Pancreas (tissue), 10 donors: ENCODE results near the gene CLDN6. TPM values are rescaled to one million over a fixed set of nuclear protein-coding genes. Genes with fewer than 3 reads are reported as not detected.

ENCODE experiments used
- ATAC-seq, 4 donors: fragments of 200-7000 bp; cut with Tn5 transposase; one replicate each; pipeline versions ENCODE4 v1.8.0 to v1.9.1; 2020; ENCODE audit warnings: mild to moderate bottlenecking in 4 of 4, moderate library complexity in 4 of 4
- DNase-seq, 6 donors: peaks; one replicate each; pipeline ENCODE4 v3.0.0-alpha.2; 2020
- FAIRE-seq: peaks from 2 replicates; lab custom pipeline; 2012; peaks lifted over from hg19 to GRCh38; lab: Jason Lieb, UNC
- H3K27ac ChIP-seq, 4 donors: fragments of 200-600 bp; sonication (generic); 1 replicate in 3 of 4; 2 replicates in 1 of 4; pipeline versions ENCODE4 v1.5.0 to v1.8.0; 2020
- H3K27me3 ChIP-seq, 4 donors: fragments of 200-600 bp; one replicate each; pipeline ENCODE4 v1.8.0; 2021
- H3K36me3 ChIP-seq, 3 donors: fragments of 200-600 bp; sonication (generic) in 1 of 3; one replicate each; pipeline versions ENCODE4 v1.5.0 to v1.8.0; 2020 to 2021
- H3K4me1 ChIP-seq, 3 donors: fragments of 200-600 bp; one replicate each; pipeline ENCODE4 v1.8.0; 2021
- H3K4me3 ChIP-seq, 4 donors: fragments of 200-600 bp; sonication (generic) in 2 of 4; one replicate each; pipeline versions ENCODE4 v1.5.0 to v1.8.0; 2020 to 2021
- H3K9me3 ChIP-seq, 4 donors: fragments of 200-600 bp; one replicate each; pipeline ENCODE4 v1.8.0; 2021
- WGBS, 2 donors: extraction: QIAGEN DNeasy Blood & Tissue Kit; methylation state at CpG; one replicate each; pipeline ENCODE4 v1.1.7; 2013; 5-methylcytosine and 5-hydroxymethylcytosine counted together
- intact Hi-C, 3 donors: fragments of 100-400 bp; cut with DNase I; formaldehyde crosslinking; loops; one replicate each; pipeline versions ENCODE4 v1.11.1 to v1.14.2; 2022
- polyA plus RNA-seq, 2 donors: library from polyadenylated mRNA; stranded (reverse); fragments of 200-250 nt; gene quantifications; one replicate each; pipeline ENCODE4 v1.2.3, GENCODE V29; 2013
- total RNA-seq, 6 donors: library from RNA; stranded (reverse); fragmentation: NEBNext Ultra II Directional in 4 of 6; extraction: Animal tissue kit (Norgen Biotek cat#: 25700) in 4 of 6; gene quantifications; one replicate each; pipeline versions ENCODE4 v1.2.1 to v1.2.4, GENCODE V29; 2021 to 2023
- TF ChIP-seq, protein P1 (sequence below), 4 donors: fragments of 200-600 bp; sonication (generic) in 3 of 4; IDR thresholded peaks; one replicate each; pipeline versions ENCODE4 v1.5.0 to v1.8.0; 2021; ENCODE audit warnings: antibody characterized with exemption in 4 of 4
- donor health status: healthy with polysubstance abuse.
- donor health status: DM: no; HTN: no; CAD: no; lungs with moderate emphysema.
- donor health status: DM: no; HTN: no; CAD: no.
- donor health status: control.
- donor health status: control.
- donor health status: Bipolar disorder and iron deficiency.
- donor health status: DM: yes; HTN: yes; CAD: no.
- donor health status: DM: no; HTN: no; CAD: no.
- donor health status: DM: no; HTN: no; CAD: no.
- donor health status: DM: yes; HTN: yes; CAD: no.

Gene CLDN6
- total and polyA plus RNA-seq, 8 donors, result 0.12 to 5.1 (median 0.73) TPM

- intact Hi-C loops, result no loop called here
- WGBS, 2 donors, result 64 to 74% methylated on average over 7 of the region's 7 CpGs
- Histone ChIP-seq H3K36me3 (peaks cover 0 to 6% (median 0%) of the 10 kb centered on the region in 3 donors), H3K27me3 (no peaks in the 10 kb centered on the region), H3K4me1 (peaks cover 0 to 22% (median 3%) of the 10 kb centered on the region in 3 donors), H3K4me3 (no peak overlapping the region), H3K27ac (no peak overlapping the region), H3K9me3 (no peaks in the 10 kb centered on the region)
- ATAC-seq, result no peak
- no peak for FAIRE-seq
- TF ChIP-seq, protein P1, sequence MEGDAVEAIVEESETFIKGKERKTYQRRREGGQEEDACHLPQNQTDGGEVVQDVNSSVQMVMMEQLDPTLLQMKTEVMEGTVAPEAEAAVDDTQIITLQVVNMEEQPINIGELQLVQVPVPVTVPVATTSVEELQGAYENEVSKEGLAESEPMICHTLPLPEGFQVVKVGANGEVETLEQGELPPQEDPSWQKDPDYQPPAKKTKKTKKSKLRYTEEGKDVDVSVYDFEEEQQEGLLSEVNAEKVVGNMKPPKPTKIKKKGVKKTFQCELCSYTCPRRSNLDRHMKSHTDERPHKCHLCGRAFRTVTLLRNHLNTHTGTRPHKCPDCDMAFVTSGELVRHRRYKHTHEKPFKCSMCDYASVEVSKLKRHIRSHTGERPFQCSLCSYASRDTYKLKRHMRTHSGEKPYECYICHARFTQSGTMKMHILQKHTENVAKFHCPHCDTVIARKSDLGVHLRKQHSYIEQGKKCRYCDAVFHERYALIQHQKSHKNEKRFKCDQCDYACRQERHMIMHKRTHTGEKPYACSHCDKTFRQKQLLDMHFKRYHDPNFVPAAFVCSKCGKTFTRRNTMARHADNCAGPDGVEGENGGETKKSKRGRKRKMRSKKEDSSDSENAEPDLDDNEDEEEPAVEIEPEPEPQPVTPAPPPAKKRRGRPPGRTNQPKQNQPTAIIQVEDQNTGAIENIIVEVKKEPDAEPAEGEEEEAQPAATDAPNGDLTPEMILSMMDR (IDR thresholded peaks at IDR 0.05), result no peak
- DNase-seq, result peak in 1 of 6 donors; percentile 12
These were observed 14.6 kb upstream of the CLDN6 start for GRCh38 chr16:3032624-3033023.

- H3K36me3 ChIP-seq, result peaks cover 0 to 6% (median 5%) of the 10 kb centered on the region in 3 donors
- peak in 5 of 6 donors; percentile 9 to 84 (median 37) for DNase-seq
- no peak for FAIRE-seq
These were observed 12.5 kb upstream of the CLDN6 start for GRCh38 chr16:3030222-3031212.

DNA sequence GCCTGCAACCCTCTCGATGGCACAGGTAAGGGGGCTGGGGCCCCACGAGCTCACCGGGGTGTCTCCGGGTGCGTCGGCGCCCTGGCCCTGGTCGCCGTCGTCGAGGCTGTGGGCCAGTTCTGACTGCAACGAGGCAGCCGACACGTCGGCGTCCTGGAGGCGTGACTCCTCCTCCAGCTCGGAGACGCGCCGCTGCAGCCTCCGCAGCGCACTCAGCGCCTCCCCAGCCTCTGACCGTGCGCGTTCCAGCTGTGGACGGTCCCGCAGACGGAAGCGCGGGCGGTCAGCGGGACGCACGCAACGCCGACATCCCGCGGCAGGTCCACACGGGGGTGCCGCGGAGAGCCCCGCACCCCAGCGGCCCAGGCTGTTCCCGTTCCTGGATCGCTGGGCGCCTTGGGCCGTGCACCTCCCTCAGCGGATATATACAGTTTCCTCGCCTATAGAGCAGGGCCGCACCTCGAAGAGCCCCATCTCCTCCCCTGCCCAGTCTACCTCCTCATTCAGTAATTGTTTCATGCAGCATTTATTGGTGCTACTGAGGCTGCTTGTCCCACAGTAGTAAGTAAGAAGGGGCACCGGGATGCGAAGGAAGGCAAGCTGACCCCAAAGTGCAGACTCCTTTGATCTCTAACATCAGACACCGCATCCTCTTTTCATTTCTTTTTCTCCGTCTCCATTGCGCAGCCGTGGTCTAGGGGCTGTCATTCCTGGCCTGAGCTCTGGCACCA, 11.7 kb upstream of the CLDN6 start:
- H3K27ac ChIP-seq, result no peak overlapping the region
- 75 to 83% methylated on average over 59 of the region's 59 CpGs for WGBS, 2 donors
- FAIRE-seq (no peak), ATAC-seq (no peak), DNase-seq (peak in 5 of 6 donors; percentile 26 to 79 (median 39))
- H3K27me3 ChIP-seq, result no peaks in the 10 kb centered on the region
- H3K9me3 ChIP-seq, result no peaks in the 10 kb centered on the region
- H3K4me1 ChIP-seq, result peaks cover 0 to 20% (median 3%) of the 10 kb centered on the region in 3 donors
- intact Hi-C loops, result no loop called here
- TF ChIP-seq, protein P1 (IDR thresholded peaks at IDR 0.05), result no peak
- peaks cover 0 to 6% (median 5%) of the 10 kb centered on the region in 3 donors for H3K36me3 ChIP-seq
- no peak overlapping the region for H3K4me3 ChIP-seq

More at GRCh38 chr16:3030222-3031212, 12.5 kb upstream of the CLDN6 start:
- intact Hi-C loops, result no loop called here
- TF ChIP-seq, protein P1 (IDR thresholded peaks at IDR 0.05), result no peak
- ATAC-seq, result no peak
- Histone ChIP-seq H3K4me1 (peaks cover 0 to 20% (median 3%) of the 10 kb centered on the region in 3 donors), H3K4me3 (no peak overlapping the region), H3K27ac (no peak overlapping the region), H3K9me3 (no peaks in the 10 kb centered on the region), H3K27me3 (no peaks in the 10 kb centered on the region)
- WGBS, 2 donors, result 89 to 91% methylated on average over 31 to 33 of the region's 33 CpGs

DNA sequence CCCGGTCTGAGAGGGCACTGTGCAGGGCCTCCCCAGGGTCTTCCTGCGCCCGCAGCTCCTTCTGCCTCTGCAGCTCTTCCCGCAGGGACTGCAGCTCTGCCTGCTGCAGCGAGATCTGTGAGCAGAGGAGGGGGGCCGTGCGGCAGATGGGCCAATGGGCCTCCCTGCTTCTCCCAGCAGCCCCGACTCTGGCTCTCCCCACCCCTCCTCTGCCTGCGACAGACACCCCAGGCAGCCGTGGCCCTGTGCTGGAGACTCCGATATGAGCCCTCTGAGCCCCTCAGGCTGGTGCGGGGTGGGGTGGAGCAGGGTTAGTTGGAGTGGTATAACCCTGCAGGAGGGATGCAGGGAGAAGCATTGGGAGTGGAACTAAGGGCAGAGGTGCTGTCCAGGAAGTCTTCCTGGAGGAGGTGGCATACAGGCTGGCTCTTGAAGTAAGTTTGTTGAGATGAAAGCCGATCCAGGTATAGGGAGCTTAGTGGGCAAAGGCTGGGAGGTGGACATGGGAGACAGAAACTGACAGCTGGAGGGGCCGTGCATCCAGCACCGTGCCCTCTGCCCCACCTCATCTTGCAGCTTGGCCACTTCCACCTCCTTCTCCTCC, 10.8 kb upstream of the CLDN6 start:
- ATAC-seq, result no peak
- intact Hi-C loops, result no loop called here
- FAIRE-seq, result no peak
- peaks cover 3 to 19% (median 3%) of the 10 kb centered on the region in 3 donors for H3K4me1 ChIP-seq
- H3K27ac ChIP-seq, result no peak overlapping the region
- 68 to 80% methylated on average over 13 to 15 of the region's 15 CpGs for WGBS, 2 donors
- peak in 4 of 6 donors; percentile 39 to 86 (median 61) for DNase-seq
- TF ChIP-seq, protein P1 (IDR thresholded peaks at IDR 0.05), result no peak
- no peaks in the 10 kb centered on the region for H3K9me3 ChIP-seq
- H3K27me3 ChIP-seq, result no peaks in the 10 kb centered on the region
- no peak overlapping the region for H3K4me3 ChIP-seq
- H3K36me3 ChIP-seq, result peaks cover 0 to 6% (median 5%) of the 10 kb centered on the region in 3 donors
